NCI-H524 treated with DMSO at 0.1 percent for 48 hours (cell line): ENCODE results near the gene NSMCE4A.
"Not testable (repeated sequence)": the region's sequence is repeated elsewhere in the genome, so short reads cannot be mapped to it uniquely, and the experiment has no call there.

Source experiments
- DNase-seq: peaks from one replicate; lab custom pipeline; 2025; lab: John Stamatoyannopoulos, UW

NSMCE4A gene

DNA sequence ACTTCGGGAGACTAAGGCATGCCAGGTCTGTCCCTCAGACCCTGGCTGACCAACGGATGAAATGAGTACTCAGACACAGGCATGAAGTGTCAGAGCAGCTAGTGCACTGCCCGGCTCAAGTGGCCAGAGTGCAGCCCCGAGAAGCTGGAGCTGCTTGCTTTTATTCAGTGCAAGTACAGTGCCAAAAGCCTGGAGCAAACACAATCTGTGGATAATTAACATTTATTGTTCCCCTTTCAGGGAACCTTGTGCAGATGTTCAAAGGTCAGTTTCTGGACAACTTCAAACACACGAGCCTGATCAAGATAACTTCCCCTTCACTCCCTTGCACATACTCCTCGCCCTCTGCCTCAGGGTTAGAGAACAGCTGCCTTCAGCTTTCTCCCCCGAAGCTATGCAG, 39.3 kb downstream of the NSMCE4A start:
- no peak for DNase-seq

- DNase-seq: not testable (repeated sequence)
These were observed 44.5 kb downstream of the NSMCE4A start for GRCh38 chr10:121930268-121931085.

GRCh38 chr10:121929585-121930267, 45.3 kb downstream of the NSMCE4A start:
- not testable (repeated sequence) for DNase-seq

DNA sequence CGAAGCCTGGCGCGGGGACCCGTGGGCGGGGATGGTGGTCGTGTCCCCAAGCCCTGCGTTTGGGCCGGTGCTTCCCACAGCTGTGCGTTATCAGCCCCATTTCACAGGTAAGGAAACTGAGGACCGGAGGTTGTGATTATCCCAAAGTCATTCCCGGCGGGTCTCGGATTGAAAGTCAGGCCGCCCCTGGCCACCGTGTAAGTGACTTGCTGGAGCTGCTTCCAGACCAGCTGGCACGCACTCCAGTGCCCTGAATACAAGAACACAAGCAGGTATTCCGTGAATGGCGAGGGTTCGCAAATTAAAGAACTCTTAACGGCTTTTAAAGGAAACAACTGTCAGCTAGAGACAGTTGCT, 46.5 kb downstream of the NSMCE4A start:
- DNase-seq: no peak

- no peak for DNase-seq
These were observed 47.0 kb downstream of the NSMCE4A start, which contains the start of gene ATE1 for GRCh38 chr10:121927841-121928527. Gene ATE1 (minus strand): TSS chr10:121928031. CDS start chr10:121927949, 82 bp downstream.

GRCh38 chr10:121927318-121927840, 47.6 kb downstream of the NSMCE4A start:
- DNase-seq: no peak

DNA sequence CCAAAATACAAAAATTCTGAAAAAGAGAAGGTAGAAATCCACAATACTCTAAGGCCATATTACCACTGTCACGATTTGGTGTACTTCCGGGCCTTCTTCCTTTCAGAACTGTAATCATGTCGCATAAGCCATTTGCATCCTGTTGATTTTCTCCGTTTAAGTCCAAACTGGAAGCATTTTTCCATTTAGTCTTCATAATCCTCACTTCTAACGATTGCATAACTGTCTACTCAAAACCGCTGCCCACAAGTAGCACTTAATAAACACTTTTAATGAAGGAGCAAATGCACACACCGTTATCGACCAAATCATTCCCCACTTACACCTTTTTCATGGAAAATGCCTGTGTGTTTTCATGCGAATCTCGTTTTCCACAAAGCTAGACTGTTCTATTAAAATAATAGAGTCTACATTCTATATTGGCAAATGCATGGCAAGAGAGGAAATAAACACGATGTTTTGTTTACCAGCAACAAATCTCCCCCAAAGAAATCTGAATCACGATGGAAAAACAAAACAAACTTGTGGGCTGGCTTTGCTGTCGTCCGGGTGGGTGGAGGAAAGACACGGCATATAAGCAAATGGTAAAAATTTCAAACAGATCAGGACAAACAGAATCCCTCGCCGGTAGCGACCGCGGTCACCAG, 48.2 kb downstream of the NSMCE4A start:
- DNase-seq: no peak

DNA sequence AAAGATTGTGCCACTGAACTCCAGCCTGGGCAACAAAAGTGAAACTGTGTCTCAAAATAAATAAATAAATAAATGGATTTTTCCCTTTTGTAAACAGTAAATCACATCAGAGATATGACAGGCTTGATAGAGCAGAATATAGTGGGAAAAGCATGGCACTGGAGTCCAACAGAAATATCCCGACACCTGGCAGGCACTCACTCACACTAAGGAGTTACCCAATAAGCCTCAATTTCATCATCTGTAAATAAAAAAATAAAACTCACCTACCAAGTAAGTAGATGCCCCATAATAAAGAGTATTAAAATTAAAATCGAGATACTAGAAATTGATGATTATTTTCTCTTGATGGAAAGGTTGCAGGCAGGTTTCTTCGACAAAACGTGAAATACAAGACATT, 48.9 kb downstream of the NSMCE4A start:
- no peak for DNase-seq

- DNase-seq: no peak
These were observed 53.6 kb downstream of the NSMCE4A start for GRCh38 chr10:121921238-121921931.

DNA sequence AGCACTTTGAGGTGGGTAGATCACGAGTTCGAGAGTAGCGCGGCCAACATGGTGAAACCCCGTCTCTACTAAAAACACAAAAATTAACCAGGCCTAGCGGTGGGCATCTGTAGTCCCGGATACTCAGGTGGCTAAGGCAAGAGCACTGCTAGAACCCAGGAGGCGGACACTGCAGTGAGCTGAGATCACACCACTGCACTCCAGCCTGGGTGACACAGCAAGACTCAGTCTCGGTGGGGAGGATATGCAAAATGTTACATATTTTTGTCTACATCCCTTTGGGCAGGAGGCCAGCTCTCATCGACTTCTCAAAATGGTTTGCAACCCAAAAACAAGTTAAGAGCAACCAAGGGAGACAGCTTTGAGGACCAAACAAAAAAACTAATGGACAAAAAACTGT, 55.4 kb downstream of the NSMCE4A start:
- no peak for DNase-seq

- not testable (repeated sequence) for DNase-seq
These were observed 56.2 kb downstream of the NSMCE4A start for GRCh38 chr10:121918800-121919199.

GRCh38 chr10:121914661-121915060, 60.4 kb downstream of the NSMCE4A start:
- DNase-seq: no peak

DNA sequence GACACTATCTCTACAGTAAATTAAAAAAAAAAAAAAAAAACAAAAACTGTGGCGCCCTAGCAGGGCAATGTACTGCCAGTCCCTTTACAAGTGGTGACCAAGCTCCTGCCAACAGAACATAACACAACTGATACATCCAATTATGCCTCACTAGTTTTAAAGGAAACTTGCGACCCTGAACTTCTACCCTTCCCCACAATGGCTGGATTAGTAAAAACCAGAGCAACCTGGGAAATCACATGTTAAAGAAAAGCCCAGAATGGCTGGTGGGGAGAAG, 63.7 kb downstream of the NSMCE4A start:
- DNase-seq: no peak

GRCh38 chr10:121910673-121911420, 64.2 kb downstream of the NSMCE4A start:
- DNase-seq: no peak
